Glutamatergic neuron (in vitro differentiated cells): Measurements from ENCODE around the gene HIGD1C. TPM values are rescaled to one million over a fixed set of nuclear protein-coding genes. Genes with fewer than 3 reads are reported as not detected.
"Not testable (repeated sequence)": the region's sequence is repeated elsewhere in the genome, so short reads cannot be mapped to it uniquely, and the experiment has no call there.

Source experiments
- DNase-seq: peaks from one replicate; pipeline ENCODE4 v3.0.0; 2022
- H3K27ac Mint-ChIP-seq: one replicate; pipeline ENCODE4 v1.8.0; 2020; ENCODE audit warnings: mild to moderate bottlenecking, mixed read lengths, inconsistent platforms; ENCODE audit not compliant: unreplicated experiment
- H3K27me3 Mint-ChIP-seq: one replicate; pipeline ENCODE4 v1.8.0; 2020; ENCODE audit warnings: mild to moderate bottlenecking, moderate library complexity, mixed read lengths, inconsistent platforms; ENCODE audit not compliant: unreplicated experiment
- H3K36me3 Mint-ChIP-seq: one replicate; pipeline ENCODE4 v1.8.0; 2020; ENCODE audit warnings: mild to moderate bottlenecking, mixed read lengths, inconsistent platforms; ENCODE audit not compliant: unreplicated experiment
- H3K4me1 Mint-ChIP-seq: one replicate; pipeline ENCODE4 v1.8.0; 2020; ENCODE audit warnings: mild to moderate bottlenecking, low read depth, mixed read lengths, inconsistent platforms; ENCODE audit not compliant: unreplicated experiment
- H3K4me3 Mint-ChIP-seq: one replicate; pipeline ENCODE4 v1.8.0; 2020; ENCODE audit warnings: mild to moderate bottlenecking, mixed read lengths, inconsistent platforms; ENCODE audit not compliant: unreplicated experiment
- H3K9me3 Mint-ChIP-seq: one replicate; pipeline ENCODE4 v1.8.0; 2020; ENCODE audit warnings: mild to moderate bottlenecking, moderate library complexity, mixed read lengths, inconsistent platforms; ENCODE audit not compliant: unreplicated experiment
- total RNA-seq: library from RNA; stranded (reverse); fragmentation: NEBNext Ultra II Directional; extraction: Animal tissue kit (Norgen Biotek cat#: 25700); gene quantifications from one replicate; pipeline ENCODE4 v1.2.1, GENCODE V29; 2021; ENCODE audit not compliant: unreplicated experiment
- TF ChIP-seq, protein P1 (sequence below): fragments of 200-600 bp; sonication (generic); IDR thresholded peaks from one replicate; pipeline ENCODE4 v1.5.0; 2021; ENCODE audit not compliant: partially characterized antibody, unreplicated experiment

Gene HIGD1C
- total RNA-seq, 1 donor from 2014 or later = not detected

GRCh38 chr12:50951112-50951511 lies 1.2 kb upstream of the HIGD1C start:
- Mint-ChIP-seq H3K9me3 (no peaks in the 10 kb centered on the region), H3K4me3 (no peak overlapping the region), H3K36me3 (no peaks in the 10 kb centered on the region), H3K4me1 (peaks cover 1% of the 10 kb centered on the region), H3K27ac (no peak overlapping the region), H3K27me3 (peaks cover 2% of the 10 kb centered on the region)
- TF ChIP-seq, protein P1, sequence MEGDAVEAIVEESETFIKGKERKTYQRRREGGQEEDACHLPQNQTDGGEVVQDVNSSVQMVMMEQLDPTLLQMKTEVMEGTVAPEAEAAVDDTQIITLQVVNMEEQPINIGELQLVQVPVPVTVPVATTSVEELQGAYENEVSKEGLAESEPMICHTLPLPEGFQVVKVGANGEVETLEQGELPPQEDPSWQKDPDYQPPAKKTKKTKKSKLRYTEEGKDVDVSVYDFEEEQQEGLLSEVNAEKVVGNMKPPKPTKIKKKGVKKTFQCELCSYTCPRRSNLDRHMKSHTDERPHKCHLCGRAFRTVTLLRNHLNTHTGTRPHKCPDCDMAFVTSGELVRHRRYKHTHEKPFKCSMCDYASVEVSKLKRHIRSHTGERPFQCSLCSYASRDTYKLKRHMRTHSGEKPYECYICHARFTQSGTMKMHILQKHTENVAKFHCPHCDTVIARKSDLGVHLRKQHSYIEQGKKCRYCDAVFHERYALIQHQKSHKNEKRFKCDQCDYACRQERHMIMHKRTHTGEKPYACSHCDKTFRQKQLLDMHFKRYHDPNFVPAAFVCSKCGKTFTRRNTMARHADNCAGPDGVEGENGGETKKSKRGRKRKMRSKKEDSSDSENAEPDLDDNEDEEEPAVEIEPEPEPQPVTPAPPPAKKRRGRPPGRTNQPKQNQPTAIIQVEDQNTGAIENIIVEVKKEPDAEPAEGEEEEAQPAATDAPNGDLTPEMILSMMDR = no peak
- DNase-seq = no peak

DNA sequence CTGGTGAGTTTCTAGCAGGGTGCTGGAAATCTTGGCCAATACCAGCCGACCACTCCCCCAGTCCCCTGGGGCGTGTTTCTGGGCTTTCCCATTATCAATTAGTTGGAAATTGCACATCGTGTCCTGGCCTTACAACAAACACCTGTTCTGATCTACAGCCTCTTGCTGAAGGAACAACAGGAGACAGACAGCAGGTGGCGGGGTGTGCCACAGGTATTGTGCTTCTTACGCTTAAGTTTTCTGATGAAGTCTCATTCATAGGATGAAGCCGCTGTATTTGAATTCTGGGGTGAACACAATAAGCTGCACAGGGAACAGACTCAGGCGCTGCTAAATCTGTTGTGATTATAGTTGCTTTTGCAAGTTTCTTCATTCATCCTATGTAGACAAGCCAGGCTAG lies 703 bp downstream of the HIGD1C start:
- no peak for DNase-seq
- no peak overlapping the region for H3K4me3 Mint-ChIP-seq

GRCh38 chr12:50954789-50955188 lies 2.4 kb downstream of the HIGD1C start:
- not testable (repeated sequence) for H3K27ac Mint-ChIP-seq, DNase-seq, H3K4me3 Mint-ChIP-seq, H3K27me3 Mint-ChIP-seq, H3K4me1 Mint-ChIP-seq, H3K9me3 Mint-ChIP-seq, H3K36me3 Mint-ChIP-seq

More for the DNA sequence above, 703 bp downstream of the HIGD1C start:
- H3K4me1 Mint-ChIP-seq = peaks cover 1% of the 10 kb centered on the region
- no peaks in the 10 kb centered on the region for H3K9me3 Mint-ChIP-seq
- TF ChIP-seq, protein P1 = no peak
- no peak overlapping the region for H3K27ac Mint-ChIP-seq
- H3K27me3 Mint-ChIP-seq = peaks cover 2% of the 10 kb centered on the region
- H3K36me3 Mint-ChIP-seq = no peaks in the 10 kb centered on the region

DNA sequence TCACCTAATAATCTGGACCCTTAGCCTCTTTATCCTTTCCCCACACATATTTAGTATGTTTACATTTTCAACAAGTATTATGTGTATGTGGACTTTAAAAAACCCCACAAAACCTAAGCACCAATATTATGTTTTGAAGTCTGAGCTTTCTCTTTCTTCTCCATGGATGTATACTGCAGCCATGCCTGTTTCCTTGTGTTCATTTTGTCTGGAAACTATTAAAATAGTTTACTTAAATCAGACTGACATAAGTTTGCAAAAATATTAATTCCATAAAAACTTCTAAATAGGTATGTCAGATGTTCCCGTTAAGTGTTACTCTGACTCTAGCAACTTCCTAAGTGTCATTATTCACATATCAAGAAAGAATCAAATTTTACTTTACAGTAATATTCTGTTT lies 2.9 kb downstream of the HIGD1C start:
- no peak overlapping the region for H3K27ac Mint-ChIP-seq
- no peaks in the 10 kb centered on the region for H3K9me3 Mint-ChIP-seq
- TF ChIP-seq, protein P1 = no peak

DNA sequence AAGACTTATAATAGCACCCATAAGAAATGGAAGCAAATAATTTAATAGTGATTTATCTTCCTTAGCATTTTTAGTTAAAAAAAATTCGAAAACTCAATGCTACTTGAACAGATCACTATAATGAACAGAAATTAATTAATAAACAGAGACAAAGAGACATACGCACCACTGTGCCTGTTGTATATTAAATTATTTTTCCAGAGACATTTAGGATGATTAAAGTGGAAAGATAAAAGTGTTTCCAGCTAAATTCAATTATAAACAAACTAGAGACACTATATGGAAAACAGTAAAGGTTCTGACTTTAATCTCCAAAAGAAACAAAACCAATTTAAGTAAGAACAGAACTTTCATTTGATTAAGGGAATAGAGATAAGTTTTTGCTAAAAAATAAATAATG lies 3.4 kb downstream of the HIGD1C start:
- Mint-ChIP-seq H3K4me1 (peaks cover 1% of the 10 kb centered on the region), H3K36me3 (no peaks in the 10 kb centered on the region), H3K4me3 (no peak overlapping the region), H3K27me3 (no peaks in the 10 kb centered on the region), H3K9me3 (no peaks in the 10 kb centered on the region), H3K27ac (no peak overlapping the region)
- DNase-seq = no peak
- TF ChIP-seq, protein P1 = no peak

More for the DNA sequence above, 2.9 kb downstream of the HIGD1C start:
- Mint-ChIP-seq H3K27me3 (no peaks in the 10 kb centered on the region), H3K4me1 (peaks cover 1% of the 10 kb centered on the region), H3K36me3 (no peaks in the 10 kb centered on the region), H3K4me3 (no peak overlapping the region)
- no peak for DNase-seq

DNA sequence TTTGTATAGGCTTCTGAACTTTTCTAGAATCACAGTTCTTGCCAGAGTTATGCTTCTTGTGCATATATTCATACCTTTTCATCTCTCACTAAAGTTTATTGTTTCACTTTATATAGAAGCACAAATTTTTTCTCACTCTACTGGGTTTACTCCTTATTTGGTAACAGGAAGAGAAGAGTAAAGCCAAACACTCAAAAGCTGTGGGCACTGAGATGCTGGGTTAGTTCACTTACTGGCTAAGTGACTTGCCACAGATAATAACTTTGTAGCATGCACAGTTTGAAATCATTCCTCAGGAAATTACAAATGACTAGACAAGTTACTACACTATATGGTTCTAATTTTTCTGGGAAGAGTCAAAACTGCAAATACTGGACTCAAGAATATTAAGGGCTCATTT lies 7.8 kb downstream of the HIGD1C start:
- no peaks in the 10 kb centered on the region for H3K27me3 Mint-ChIP-seq
- H3K27ac Mint-ChIP-seq = no peak overlapping the region

More for the DNA sequence above, 7.8 kb downstream of the HIGD1C start:
- DNase-seq = no peak
- Mint-ChIP-seq H3K36me3 (no peaks in the 10 kb centered on the region), H3K4me3 (no peak overlapping the region), H3K4me1 (no peaks in the 10 kb centered on the region), H3K9me3 (no peaks in the 10 kb centered on the region)
- TF ChIP-seq, protein P1 = no peak
